DND-41 (cell line): Measurements from ENCODE around the gene REG1B.

Source experiments
- EZH2 ChIP-seq: IDR thresholded peaks from 3 replicates; pipeline ENCODE4 v1.6.1; 2012; ENCODE audit warnings: borderline replicate concordance, low read depth, mild to moderate bottlenecking, moderate library complexity, low read length, inconsistent platforms; ENCODE audit not compliant: severe bottlenecking
- TF ChIP-seq, protein P1 (sequence below): IDR thresholded peaks from 2 replicates; pipeline ENCODE4 v1.5.1; 2012; ENCODE audit warnings: borderline replicate concordance, low read length, moderate library complexity, mild to moderate bottlenecking; ENCODE audit not compliant: poor library complexity, severe bottlenecking; ENCODE audit errors: extremely low read depth

DNA sequence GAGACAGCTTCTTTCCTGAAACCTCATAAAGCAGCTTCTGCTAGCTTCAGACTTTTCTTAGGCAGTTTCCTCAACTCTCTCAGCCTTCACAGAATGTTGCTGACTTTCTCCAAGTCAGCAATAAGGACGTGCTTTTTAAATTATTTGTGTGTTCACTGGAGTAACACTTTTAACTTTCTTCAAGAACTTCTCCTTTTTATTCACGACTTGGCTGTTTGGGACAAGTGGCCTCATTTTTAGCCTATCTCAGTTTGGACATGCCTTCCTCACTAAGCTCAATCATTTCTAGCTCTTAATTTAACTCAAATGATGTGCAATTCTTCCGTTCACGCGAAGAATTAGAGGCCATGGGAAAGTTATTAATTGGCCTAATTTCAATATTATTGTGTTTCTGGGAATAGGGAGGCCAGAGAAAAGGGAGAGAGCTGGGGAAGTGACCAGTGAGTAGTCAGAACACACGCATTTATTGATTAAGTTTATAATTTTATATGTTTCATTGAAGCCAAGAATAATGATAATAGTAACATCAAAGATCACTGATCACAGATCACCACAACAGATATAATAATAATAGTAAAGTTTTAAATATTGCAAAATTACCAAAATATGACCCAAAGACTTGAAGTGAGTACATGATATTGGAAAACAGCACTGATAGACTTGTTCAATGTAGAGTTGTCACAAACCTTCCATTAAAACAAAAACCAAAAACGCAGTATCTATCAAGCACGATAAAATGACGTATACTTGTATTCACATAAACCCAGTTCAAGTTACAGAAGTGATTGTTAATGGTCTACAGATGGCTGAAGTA lies 37.3 kb upstream of the REG1B start:
- TF ChIP-seq, protein P1, sequence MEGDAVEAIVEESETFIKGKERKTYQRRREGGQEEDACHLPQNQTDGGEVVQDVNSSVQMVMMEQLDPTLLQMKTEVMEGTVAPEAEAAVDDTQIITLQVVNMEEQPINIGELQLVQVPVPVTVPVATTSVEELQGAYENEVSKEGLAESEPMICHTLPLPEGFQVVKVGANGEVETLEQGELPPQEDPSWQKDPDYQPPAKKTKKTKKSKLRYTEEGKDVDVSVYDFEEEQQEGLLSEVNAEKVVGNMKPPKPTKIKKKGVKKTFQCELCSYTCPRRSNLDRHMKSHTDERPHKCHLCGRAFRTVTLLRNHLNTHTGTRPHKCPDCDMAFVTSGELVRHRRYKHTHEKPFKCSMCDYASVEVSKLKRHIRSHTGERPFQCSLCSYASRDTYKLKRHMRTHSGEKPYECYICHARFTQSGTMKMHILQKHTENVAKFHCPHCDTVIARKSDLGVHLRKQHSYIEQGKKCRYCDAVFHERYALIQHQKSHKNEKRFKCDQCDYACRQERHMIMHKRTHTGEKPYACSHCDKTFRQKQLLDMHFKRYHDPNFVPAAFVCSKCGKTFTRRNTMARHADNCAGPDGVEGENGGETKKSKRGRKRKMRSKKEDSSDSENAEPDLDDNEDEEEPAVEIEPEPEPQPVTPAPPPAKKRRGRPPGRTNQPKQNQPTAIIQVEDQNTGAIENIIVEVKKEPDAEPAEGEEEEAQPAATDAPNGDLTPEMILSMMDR: no peak
- no peak for TF ChIP-seq EZH2
